Calu3 (cell line): ENCODE results near the gene USH1G. TPM values are rescaled to one million over a fixed set of nuclear protein-coding genes. Genes with fewer than 3 reads are reported as not detected.
"Not testable (repeated sequence)": the region's sequence is repeated elsewhere in the genome, so short reads cannot be mapped to it uniquely, and the experiment has no call there.

Source experiments
- BruUV-seq: library from RNA; stranded (reverse); fragments of 400-500 nt; replicated peaks from 2 replicates; lab custom pipeline; 2021; lab: Mats Ljungman, UMichigan
- CTCF ChIA-PET: fragments of 300-600 bp; sonication (Branson Sonifier 250); formaldehyde crosslinking; loops from one replicate; lab custom pipeline; 2022; ENCODE audit warnings: antibody characterized with exemption; lab: Charles Lee
- DNase-seq: peaks from one replicate; pipeline ENCODE4 v3.0.0; 2022
- H3K27ac Mint-ChIP-seq: one replicate; pipeline ENCODE4 v1.8.0; 2022; ENCODE audit warnings: mixed read lengths; ENCODE audit not compliant: unreplicated experiment
- H3K27me3 Mint-ChIP-seq: one replicate; pipeline ENCODE4 v1.8.0; 2022; ENCODE audit warnings: mixed read lengths; ENCODE audit not compliant: unreplicated experiment
- H3K36me3 Mint-ChIP-seq: one replicate; pipeline ENCODE4 v1.8.0; 2022; ENCODE audit warnings: mild to moderate bottlenecking, moderate library complexity, mixed read lengths; ENCODE audit not compliant: insufficient read depth, unreplicated experiment
- H3K4me1 Mint-ChIP-seq: one replicate; pipeline ENCODE4 v1.8.0; 2022; ENCODE audit warnings: mild to moderate bottlenecking, low read depth, mixed read lengths; ENCODE audit not compliant: unreplicated experiment
- H3K4me3 Mint-ChIP-seq: one replicate; pipeline ENCODE4 v1.8.0; 2022; ENCODE audit warnings: mild to moderate bottlenecking, low read depth, moderate library complexity, mixed read lengths; ENCODE audit not compliant: unreplicated experiment
- H3K9me3 Mint-ChIP-seq: one replicate; pipeline ENCODE4 v1.8.0; 2022; ENCODE audit warnings: low read depth, mixed read lengths; ENCODE audit not compliant: unreplicated experiment
- intact Hi-C: fragments of 100-400 bp; cut with micrococcal nuclease; formaldehyde crosslinking; loops from one replicate; pipeline ENCODE4 v1.10.0; 2022; ENCODE audit not compliant: unreplicated experiment
- total RNA-seq: library from RNA; stranded (reverse); gene quantifications from 2 replicates; pipeline ENCODE4 v1.2.3, GENCODE V29; 2022
- TF ChIP-seq, protein P1 (sequence below): fragments of 200-600 bp; IDR thresholded peaks from one replicate; pipeline ENCODE4 v1.8.0; 2022; ENCODE audit warnings: antibody characterized with exemption; ENCODE audit not compliant: unreplicated experiment

Gene USH1G
- total RNA-seq, 1 experiment from 2014 or later = not detected

DNA sequence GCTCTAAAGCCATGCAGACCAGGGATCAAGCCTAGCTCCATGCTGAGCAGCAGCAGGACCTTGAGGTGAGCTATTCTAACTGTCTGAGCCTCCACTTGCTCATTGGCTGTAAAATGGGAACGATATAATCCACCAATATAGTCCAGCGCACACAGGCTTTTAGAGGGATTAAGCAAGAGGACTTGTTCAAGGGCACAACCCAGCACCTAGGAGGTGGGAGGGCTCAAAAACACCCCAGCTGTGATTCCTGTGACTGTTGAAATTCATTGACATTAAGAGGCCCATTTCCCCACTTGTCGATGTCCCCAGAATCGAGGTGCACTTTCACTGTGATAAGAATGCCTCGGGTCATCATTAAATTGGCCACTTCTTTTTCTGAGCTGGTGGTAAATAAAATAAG lies 4.1 kb downstream of the USH1G start:
- no peaks in the 10 kb centered on the region for H3K4me1 Mint-ChIP-seq
- H3K9me3 Mint-ChIP-seq = no peaks in the 10 kb centered on the region
- no peak overlapping the region for H3K27ac Mint-ChIP-seq
- CTCF ChIA-PET = interaction anchor here (0.6 to 0.7 kb wide), 2 partner anchors 44 to 72 kb away, joined by 3 read pairs; no protein-coding TSS in a partner anchor
- no peaks in the 10 kb centered on the region for H3K36me3 Mint-ChIP-seq
- intact Hi-C loops = no loop called here
- H3K27me3 Mint-ChIP-seq = peaks cover 55% of the 10 kb centered on the region
- TF ChIP-seq, protein P1, sequence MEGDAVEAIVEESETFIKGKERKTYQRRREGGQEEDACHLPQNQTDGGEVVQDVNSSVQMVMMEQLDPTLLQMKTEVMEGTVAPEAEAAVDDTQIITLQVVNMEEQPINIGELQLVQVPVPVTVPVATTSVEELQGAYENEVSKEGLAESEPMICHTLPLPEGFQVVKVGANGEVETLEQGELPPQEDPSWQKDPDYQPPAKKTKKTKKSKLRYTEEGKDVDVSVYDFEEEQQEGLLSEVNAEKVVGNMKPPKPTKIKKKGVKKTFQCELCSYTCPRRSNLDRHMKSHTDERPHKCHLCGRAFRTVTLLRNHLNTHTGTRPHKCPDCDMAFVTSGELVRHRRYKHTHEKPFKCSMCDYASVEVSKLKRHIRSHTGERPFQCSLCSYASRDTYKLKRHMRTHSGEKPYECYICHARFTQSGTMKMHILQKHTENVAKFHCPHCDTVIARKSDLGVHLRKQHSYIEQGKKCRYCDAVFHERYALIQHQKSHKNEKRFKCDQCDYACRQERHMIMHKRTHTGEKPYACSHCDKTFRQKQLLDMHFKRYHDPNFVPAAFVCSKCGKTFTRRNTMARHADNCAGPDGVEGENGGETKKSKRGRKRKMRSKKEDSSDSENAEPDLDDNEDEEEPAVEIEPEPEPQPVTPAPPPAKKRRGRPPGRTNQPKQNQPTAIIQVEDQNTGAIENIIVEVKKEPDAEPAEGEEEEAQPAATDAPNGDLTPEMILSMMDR = no peak
- DNase-seq = no peak
- no peak overlapping the region for H3K4me3 Mint-ChIP-seq
- no TSS peak for BruUV-seq

DNA sequence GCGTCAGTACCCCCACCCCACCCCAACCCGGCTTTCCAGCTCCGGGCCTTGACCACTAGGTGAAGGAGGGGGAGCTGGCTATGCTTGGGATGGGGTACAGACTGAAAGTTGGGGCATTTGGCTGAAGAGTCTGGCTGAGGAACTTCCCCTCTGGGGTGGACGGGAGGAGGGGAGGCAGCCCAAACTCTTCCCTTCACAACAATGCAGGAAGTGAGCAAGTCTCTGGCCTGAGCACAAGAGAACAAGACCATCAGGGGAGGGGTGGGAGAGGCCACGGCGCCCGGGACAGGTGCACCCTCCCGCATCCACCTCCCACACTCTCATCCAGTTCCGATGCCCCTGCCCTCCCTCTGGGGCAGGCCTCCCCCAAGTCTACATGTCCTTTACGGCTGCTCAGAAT lies 5.6 kb downstream of the USH1G start:
- intact Hi-C loops = no loop called here
- BruUV-seq = no TSS peak
- Mint-ChIP-seq H3K9me3 (no peaks in the 10 kb centered on the region), H3K36me3 (no peaks in the 10 kb centered on the region), H3K4me1 (no peaks in the 10 kb centered on the region), H3K4me3 (no peak overlapping the region), H3K27me3 (peaks cover 40% of the 10 kb centered on the region), H3K27ac (no peak overlapping the region)
- TF ChIP-seq, protein P1 = no peak
- DNase-seq = no peak
- CTCF ChIA-PET = no interaction called here

DNA sequence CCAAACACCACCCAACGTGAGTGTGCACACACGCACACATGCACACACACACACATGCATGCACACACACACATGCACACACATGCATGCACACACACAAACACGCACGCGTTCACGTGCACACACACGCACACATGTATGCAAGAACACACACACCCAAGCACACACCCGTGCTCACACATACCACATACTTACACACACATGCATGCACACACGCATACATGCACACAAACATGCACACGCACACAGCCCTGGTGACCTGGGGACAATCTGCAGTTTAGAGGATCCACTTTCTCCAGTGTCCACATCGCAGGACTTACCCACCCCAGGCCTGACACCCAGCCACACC lies 6.2 kb downstream of the USH1G start:
- intact Hi-C loops = no loop called here
- H3K9me3 Mint-ChIP-seq = no peaks in the 10 kb centered on the region
- H3K4me1 Mint-ChIP-seq = no peaks in the 10 kb centered on the region
- no peak for DNase-seq
- H3K4me3 Mint-ChIP-seq = no peak overlapping the region
- H3K36me3 Mint-ChIP-seq = no peaks in the 10 kb centered on the region
- H3K27ac Mint-ChIP-seq = no peak overlapping the region
- peaks cover 34% of the 10 kb centered on the region for H3K27me3 Mint-ChIP-seq
- CTCF ChIA-PET = no interaction called here
- TF ChIP-seq, protein P1 = no peak
- no TSS peak for BruUV-seq

DNA sequence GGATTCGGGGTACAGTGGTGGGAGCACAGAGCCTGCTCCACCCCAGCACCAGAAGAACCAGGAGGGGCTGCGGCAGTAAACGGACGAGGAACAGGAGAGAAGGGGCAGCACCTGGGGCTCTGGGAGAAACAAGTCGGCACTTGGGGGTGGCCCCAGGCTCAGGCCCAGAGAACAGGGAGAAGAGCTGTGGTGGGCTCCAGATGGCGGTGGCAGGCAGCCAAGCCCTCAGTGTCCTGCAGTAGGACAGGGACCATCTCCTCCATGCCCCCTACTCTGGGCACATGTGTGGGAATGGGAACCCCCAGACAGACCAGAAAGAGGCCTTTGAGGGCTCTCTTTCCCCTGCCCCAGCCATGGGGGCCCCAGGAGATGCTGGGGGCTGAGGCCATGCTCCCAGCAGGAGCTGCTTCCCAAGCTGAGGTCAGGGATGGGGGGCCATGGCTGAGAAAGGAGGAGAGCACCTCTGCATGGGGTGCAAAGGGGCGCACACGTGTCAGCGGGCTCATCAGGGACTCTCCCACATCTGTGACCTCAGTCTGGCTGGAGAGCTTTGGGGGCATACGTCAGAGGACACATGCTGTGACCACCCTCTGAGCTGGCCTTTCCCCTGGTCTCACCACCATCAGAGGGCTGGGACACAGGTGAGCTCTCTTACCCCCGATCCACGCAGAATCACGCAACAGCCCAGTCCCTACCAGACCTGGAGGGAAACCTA lies 6.8 kb downstream of the USH1G start:
- intact Hi-C loops = no loop called here
- no peaks in the 10 kb centered on the region for H3K4me1 Mint-ChIP-seq
- no TSS peak for BruUV-seq
- no peak overlapping the region for H3K27ac Mint-ChIP-seq
- peaks cover 29% of the 10 kb centered on the region for H3K27me3 Mint-ChIP-seq
- CTCF ChIA-PET = interaction anchor here (0.6 kb wide), 1 partner anchor 195 kb away, joined by 4 read pairs; no protein-coding TSS in a partner anchor
- H3K9me3 Mint-ChIP-seq = no peaks in the 10 kb centered on the region
- H3K4me3 Mint-ChIP-seq = no peak overlapping the region
- H3K36me3 Mint-ChIP-seq = no peaks in the 10 kb centered on the region
- no peak for DNase-seq
- TF ChIP-seq, protein P1 = no peak

DNA sequence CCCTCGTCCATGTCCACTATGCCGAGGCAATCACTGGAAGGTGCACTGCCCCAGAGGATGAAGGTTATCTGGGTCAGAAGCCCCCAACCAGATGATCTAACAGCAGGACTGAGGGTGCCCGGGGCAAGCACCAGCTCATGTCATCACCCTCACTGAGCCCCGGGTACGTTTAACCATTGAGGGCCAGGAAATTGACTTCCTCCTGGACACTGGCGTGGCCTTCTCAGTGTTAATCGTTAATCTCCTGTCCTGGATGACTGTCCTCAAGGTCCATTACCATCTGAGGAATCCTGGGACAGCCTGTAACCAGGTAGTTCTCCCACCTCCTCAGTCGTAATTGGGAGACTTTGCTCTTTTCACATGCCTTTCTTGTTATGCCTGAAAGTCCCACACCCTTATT lies 11.6 kb downstream of the USH1G start:
- DNase-seq, CTCF ChIA-PET, BruUV-seq, H3K27ac Mint-ChIP-seq, H3K4me3 Mint-ChIP-seq, intact Hi-C loops, H3K36me3 Mint-ChIP-seq, H3K9me3 Mint-ChIP-seq: not testable (repeated sequence)
- H3K4me1 Mint-ChIP-seq = peaks cover 21% of the 10 kb centered on the region
- peaks cover 14% of the 10 kb centered on the region for H3K27me3 Mint-ChIP-seq

DNA sequence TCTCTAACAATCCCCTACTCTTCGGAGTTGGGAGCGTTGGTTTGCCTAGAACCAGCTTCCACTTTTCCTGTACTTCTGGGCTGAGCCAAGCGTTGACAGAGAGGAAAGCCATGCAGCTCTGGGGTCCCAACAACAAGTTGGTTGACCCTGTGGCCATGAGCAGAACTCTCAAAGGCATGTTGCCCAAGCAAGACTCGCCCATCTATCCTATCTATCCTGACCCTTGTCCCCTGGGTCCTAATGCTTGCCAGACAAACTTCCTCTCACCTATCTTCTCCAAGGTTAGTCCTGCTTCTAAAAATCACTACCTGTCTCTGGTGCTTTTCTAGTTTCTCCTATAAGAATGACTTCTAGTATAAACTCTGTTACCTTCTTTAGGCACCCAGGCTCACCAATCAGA lies 14.0 kb downstream of the USH1G start:
- peaks cover 20% of the 10 kb centered on the region for H3K27me3 Mint-ChIP-seq
- H3K9me3 Mint-ChIP-seq, H3K27ac Mint-ChIP-seq, BruUV-seq, H3K36me3 Mint-ChIP-seq, intact Hi-C loops, DNase-seq, CTCF ChIA-PET, H3K4me3 Mint-ChIP-seq: not testable (repeated sequence)
- H3K4me1 Mint-ChIP-seq = peaks cover 21% of the 10 kb centered on the region
